Calu3 (cell line): ENCODE results near the gene ANO2. TPM values are rescaled to one million over a fixed set of nuclear protein-coding genes. Genes with fewer than 3 reads are reported as not detected.

Experiments
- BruUV-seq: library from RNA; stranded (reverse); fragments of 400-500 nt; replicated peaks from 2 replicates; lab custom pipeline; 2021; lab: Mats Ljungman, UMichigan
- CTCF ChIA-PET: fragments of 300-600 bp; sonication (Branson Sonifier 250); formaldehyde crosslinking; loops from one replicate; lab custom pipeline; 2022; ENCODE audit warnings: antibody characterized with exemption; lab: Charles Lee
- DNase-seq: peaks from one replicate; pipeline ENCODE4 v3.0.0; 2022
- H3K27ac Mint-ChIP-seq: one replicate; pipeline ENCODE4 v1.8.0; 2022; ENCODE audit warnings: mixed read lengths; ENCODE audit not compliant: unreplicated experiment
- H3K27me3 Mint-ChIP-seq: one replicate; pipeline ENCODE4 v1.8.0; 2022; ENCODE audit warnings: mixed read lengths; ENCODE audit not compliant: unreplicated experiment
- H3K36me3 Mint-ChIP-seq: one replicate; pipeline ENCODE4 v1.8.0; 2022; ENCODE audit warnings: mild to moderate bottlenecking, moderate library complexity, mixed read lengths; ENCODE audit not compliant: insufficient read depth, unreplicated experiment
- H3K4me1 Mint-ChIP-seq: one replicate; pipeline ENCODE4 v1.8.0; 2022; ENCODE audit warnings: mild to moderate bottlenecking, low read depth, mixed read lengths; ENCODE audit not compliant: unreplicated experiment
- H3K4me3 Mint-ChIP-seq: one replicate; pipeline ENCODE4 v1.8.0; 2022; ENCODE audit warnings: mild to moderate bottlenecking, low read depth, moderate library complexity, mixed read lengths; ENCODE audit not compliant: unreplicated experiment
- H3K9me3 Mint-ChIP-seq: one replicate; pipeline ENCODE4 v1.8.0; 2022; ENCODE audit warnings: low read depth, mixed read lengths; ENCODE audit not compliant: unreplicated experiment
- intact Hi-C: fragments of 100-400 bp; cut with micrococcal nuclease; formaldehyde crosslinking; loops from one replicate; pipeline ENCODE4 v1.10.0; 2022; ENCODE audit not compliant: unreplicated experiment
- total RNA-seq: library from RNA; stranded (reverse); gene quantifications from 2 replicates; pipeline ENCODE4 v1.2.3, GENCODE V29; 2022
- TF ChIP-seq, protein P1 (sequence below): fragments of 200-600 bp; IDR thresholded peaks from one replicate; pipeline ENCODE4 v1.8.0; 2022; ENCODE audit warnings: antibody characterized with exemption; ENCODE audit not compliant: unreplicated experiment

The ANO2 gene
- total RNA-seq, 1 experiment from 2014 or later, result not detected

DNA sequence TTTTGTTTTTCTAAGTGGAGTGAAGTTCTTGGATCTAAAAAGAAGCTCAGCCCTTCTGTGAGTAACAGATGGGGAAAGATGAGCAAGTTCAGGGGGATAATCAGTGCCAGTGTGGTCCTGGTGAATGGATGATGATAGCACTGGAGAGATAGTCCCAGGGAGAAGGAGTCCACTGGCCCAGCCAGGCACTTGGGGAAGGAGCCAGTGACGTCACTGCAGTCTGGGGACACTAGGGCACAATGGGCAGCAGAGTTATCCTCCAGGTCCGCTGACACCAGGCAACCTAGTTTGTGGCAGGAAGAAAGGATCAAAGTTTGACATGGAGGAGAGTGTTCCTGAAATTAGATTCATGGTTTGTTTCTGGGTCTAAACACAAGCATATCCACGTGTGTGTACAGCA, 411.7 kb downstream of the ANO2 start:
- TF ChIP-seq, protein P1, sequence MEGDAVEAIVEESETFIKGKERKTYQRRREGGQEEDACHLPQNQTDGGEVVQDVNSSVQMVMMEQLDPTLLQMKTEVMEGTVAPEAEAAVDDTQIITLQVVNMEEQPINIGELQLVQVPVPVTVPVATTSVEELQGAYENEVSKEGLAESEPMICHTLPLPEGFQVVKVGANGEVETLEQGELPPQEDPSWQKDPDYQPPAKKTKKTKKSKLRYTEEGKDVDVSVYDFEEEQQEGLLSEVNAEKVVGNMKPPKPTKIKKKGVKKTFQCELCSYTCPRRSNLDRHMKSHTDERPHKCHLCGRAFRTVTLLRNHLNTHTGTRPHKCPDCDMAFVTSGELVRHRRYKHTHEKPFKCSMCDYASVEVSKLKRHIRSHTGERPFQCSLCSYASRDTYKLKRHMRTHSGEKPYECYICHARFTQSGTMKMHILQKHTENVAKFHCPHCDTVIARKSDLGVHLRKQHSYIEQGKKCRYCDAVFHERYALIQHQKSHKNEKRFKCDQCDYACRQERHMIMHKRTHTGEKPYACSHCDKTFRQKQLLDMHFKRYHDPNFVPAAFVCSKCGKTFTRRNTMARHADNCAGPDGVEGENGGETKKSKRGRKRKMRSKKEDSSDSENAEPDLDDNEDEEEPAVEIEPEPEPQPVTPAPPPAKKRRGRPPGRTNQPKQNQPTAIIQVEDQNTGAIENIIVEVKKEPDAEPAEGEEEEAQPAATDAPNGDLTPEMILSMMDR, result no peak
- H3K9me3 Mint-ChIP-seq, result peaks cover 12% of the 10 kb centered on the region
- H3K27ac Mint-ChIP-seq, result no peak overlapping the region
- H3K4me3 Mint-ChIP-seq, result no peak overlapping the region
- H3K4me1 Mint-ChIP-seq, result no peaks in the 10 kb centered on the region
- no peak for DNase-seq
- CTCF ChIA-PET, result no interaction called here
- H3K36me3 Mint-ChIP-seq, result no peaks in the 10 kb centered on the region
- no TSS peak for BruUV-seq
- no peaks in the 10 kb centered on the region for H3K27me3 Mint-ChIP-seq
- intact Hi-C loops, result no loop called here

DNA sequence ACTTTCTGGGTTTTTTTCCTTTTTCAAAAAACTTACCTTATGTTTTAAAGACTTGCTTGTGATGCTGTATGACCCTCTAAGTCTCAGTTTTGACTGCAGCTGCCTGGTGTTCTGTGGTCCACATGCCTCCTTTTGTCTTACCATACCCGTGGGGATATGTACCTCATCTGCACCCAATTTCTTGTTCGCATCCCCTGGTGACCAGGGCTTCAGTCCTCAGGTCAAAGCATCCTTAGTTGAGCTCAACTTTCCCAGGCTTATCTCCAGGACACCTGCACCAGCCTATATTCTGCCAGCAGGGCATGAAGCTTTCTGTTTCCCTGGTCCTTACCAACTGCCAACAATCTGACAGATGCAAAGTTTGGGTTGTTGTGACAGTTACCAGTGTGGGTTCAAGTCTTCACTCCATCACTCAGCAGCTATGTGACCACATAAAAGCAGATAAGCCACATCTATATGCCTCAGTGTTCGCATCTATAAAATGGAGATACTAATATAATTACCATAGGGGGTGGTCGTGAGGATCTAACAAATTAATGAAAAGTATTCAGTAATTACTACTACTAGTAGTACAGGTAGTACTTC, 419.2 kb downstream of the ANO2 start:
- H3K9me3 Mint-ChIP-seq, result peaks cover 5% of the 10 kb centered on the region
- TF ChIP-seq, protein P1, result no peak
- DNase-seq, result no peak
- CTCF ChIA-PET, result no interaction called here
- no peaks in the 10 kb centered on the region for H3K4me1 Mint-ChIP-seq
- H3K4me3 Mint-ChIP-seq, result no peak overlapping the region
- H3K36me3 Mint-ChIP-seq, result no peaks in the 10 kb centered on the region
- H3K27ac Mint-ChIP-seq, result no peak overlapping the region
- no peaks in the 10 kb centered on the region for H3K27me3 Mint-ChIP-seq
- BruUV-seq, result no TSS peak
- intact Hi-C loops, result no loop called here

DNA sequence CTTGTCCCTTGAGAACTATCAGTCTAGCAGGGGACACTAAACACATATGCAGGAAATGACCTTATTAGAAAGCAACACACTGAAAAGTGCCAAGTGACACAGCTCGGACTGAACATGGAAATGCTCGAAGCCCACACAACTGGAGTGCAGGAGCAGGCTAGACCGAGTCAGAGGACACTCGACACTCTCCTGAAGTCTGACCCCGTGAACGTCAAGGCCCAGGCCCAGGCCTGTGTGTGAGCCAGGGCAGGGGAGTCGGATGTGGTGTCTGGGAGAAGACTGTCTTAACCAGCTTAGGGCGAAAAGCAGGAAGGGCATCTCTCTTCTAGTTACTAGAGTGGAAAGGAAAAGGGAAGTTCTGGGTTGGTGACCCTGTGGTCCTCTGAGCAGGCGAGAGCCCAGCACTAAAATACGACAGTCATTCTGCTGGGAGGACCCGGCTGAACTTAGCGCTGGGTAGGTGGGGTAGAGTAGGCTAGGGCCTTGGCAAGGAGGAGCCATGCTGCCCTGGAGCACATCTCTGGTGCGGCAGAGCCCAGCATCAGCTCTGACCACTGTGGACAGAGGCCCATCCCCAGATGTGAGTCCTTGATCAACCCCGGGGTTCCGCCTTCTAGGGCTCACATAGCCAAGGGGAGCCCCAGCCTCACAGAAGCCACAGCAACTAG, 420.2 kb downstream of the ANO2 start:
- CTCF ChIA-PET, result no interaction called here
- no peak for DNase-seq
- H3K4me3 Mint-ChIP-seq, result no peak overlapping the region
- H3K36me3 Mint-ChIP-seq, result no peaks in the 10 kb centered on the region
- no peaks in the 10 kb centered on the region for H3K4me1 Mint-ChIP-seq
- TF ChIP-seq, protein P1, result no peak
- intact Hi-C loops, result no loop called here
- H3K27ac Mint-ChIP-seq, result no peak overlapping the region
- peaks cover 5% of the 10 kb centered on the region for H3K9me3 Mint-ChIP-seq
- H3K27me3 Mint-ChIP-seq, result no peaks in the 10 kb centered on the region
- BruUV-seq, result no TSS peak

DNA sequence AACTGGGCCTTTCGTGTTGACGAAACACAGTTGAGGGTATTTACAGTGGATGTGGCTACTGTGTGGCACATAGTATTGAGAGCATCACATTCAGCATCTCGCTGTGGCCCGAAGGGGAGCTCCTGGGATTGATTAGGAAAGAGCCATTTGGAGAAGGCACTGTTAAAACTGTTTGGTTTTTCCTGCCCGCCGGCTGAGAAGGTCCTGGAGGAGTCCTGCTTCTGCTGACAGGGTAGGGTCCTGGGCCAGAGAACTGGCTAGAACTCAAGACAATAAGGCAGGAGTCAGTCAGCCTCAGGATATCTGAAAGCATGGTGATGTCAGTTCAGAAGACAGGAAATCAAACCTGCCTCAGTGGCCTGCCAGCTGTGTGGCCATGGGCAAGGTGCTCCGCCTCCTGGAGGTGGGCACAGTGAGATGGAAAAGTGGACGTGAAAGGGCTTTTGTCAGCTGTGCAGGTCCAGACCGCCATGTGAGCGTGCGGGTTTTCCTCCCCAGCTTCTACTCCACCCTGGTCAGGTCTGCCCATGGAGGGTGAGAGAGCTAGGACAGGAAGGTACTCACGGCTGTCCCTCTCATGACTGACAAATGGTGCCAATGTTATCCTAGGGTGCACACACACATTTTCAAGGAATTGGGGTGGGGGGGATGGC, 420.8 kb downstream of the ANO2 start:
- H3K36me3 Mint-ChIP-seq, result no peaks in the 10 kb centered on the region
- no peak overlapping the region for H3K27ac Mint-ChIP-seq
- H3K4me3 Mint-ChIP-seq, result no peak overlapping the region
- peaks cover 3% of the 10 kb centered on the region for H3K9me3 Mint-ChIP-seq
- TF ChIP-seq, protein P1, result no peak
- BruUV-seq, result no TSS peak
- H3K27me3 Mint-ChIP-seq, result no peaks in the 10 kb centered on the region
- no peaks in the 10 kb centered on the region for H3K4me1 Mint-ChIP-seq
- intact Hi-C loops, result no loop called here
- DNase-seq, result no peak
- CTCF ChIA-PET, result no interaction called here
